ENCODE results near the gene CST7. TPM values are rescaled to one million over a fixed set of nuclear protein-coding genes. Genes with fewer than 3 reads are reported as not detected.

The CST7 gene
- total RNA-seq, 1 donor from 2014 or later: 0.25 TPM

DNA sequence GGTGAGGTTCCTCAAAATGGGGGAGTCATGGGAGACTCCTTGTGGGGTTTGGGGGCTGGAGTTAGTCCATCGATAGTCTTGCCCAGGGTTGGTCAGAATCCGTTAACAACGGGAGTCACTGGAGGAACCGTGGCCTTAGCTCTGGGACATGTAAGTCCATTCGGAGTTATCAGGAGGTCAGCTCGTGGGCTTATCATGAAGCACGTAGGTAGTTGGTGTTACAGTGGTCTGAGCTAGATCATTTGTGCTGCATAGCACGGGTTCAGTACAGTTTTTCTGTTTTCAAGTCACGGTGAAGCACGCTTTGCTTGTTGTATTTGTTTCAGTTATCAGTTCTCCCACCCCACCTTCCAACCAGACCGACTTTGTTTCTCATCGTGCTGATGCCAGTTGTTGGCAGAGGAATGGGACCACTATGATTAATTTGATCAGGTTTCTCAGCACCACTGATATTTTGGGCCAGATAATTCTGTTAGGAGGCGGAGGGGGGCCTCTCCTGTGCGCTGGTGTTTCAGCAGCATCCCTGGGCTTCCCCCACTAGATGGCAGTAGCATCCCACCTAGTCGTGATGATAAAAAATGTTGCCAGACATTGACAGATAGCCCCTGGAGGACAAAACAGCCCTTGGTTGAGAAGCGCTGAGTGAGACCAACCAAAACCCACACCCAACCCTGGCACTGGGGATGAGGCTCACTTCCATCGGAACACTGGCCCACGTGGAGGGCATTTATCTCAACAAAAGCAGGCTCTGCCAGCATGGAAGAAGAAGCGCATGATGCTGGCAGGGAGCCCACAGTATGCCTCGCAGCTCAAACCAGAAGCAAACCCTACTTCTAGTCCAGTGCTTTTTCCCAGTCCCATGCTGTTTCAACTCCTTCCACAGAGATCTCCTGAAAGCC is 45.6 kb downstream of the CST7 start:
- TF ChIP-seq EZH2 (IDR thresholded peaks at IDR 0.05; ENCODE audit: insufficient read depth, low read length): no peak
- TF ChIP-seq, protein P1, sequence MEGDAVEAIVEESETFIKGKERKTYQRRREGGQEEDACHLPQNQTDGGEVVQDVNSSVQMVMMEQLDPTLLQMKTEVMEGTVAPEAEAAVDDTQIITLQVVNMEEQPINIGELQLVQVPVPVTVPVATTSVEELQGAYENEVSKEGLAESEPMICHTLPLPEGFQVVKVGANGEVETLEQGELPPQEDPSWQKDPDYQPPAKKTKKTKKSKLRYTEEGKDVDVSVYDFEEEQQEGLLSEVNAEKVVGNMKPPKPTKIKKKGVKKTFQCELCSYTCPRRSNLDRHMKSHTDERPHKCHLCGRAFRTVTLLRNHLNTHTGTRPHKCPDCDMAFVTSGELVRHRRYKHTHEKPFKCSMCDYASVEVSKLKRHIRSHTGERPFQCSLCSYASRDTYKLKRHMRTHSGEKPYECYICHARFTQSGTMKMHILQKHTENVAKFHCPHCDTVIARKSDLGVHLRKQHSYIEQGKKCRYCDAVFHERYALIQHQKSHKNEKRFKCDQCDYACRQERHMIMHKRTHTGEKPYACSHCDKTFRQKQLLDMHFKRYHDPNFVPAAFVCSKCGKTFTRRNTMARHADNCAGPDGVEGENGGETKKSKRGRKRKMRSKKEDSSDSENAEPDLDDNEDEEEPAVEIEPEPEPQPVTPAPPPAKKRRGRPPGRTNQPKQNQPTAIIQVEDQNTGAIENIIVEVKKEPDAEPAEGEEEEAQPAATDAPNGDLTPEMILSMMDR (IDR thresholded peaks at IDR 0.05; ENCODE audit: insufficient read depth, low read depth, low read length): peak; percentile 97
- no peak overlapping the region for H3K4me3 Mint-ChIP-seq (ENCODE audit: unreplicated experiment)
- peak; percentile 33 for DNase-seq (ENCODE audit: low read depth)

DNA sequence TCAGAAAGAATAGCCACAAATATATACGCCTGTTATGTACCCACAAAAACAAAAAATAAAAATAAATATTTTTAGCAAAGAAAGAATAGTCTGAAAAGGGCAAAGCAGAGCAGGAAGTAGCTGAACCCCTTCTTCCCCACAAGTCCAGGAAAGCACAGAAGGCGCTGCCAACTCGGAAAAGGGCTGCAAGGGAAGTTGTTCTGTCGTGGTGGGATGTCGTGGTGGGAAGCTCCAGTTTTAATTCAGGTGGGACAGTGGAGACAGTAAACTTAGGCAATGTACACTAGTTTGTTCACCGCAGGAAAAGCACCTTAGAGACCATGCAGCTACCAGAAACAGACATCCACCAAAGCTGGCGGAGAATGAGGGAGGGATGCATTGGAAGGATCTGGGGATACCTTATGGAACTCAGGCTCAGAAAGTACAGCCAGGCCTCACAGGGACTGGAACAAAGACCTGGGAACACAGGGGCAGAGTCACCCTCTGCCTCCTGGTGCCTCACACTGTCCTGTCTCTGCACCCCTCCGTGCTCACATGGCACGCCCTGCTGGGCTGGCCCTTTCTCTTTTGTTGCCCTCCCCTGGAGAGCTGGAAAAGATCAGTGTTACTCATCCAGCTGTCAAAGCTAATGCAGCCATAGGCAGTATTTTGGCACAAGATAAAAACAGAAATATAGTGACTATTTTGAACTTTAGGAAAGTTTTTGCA is 46.8 kb downstream of the CST7 start:
- no peak overlapping the region for H3K4me2 ChIP-seq (ENCODE audit: low read length)
- H3K27me3 ChIP-seq (ENCODE audit: insufficient read depth, low read length): peaks cover 15% of the 10 kb centered on the region
- H3K4me1 ChIP-seq (ENCODE audit: insufficient read depth, low read length): peaks cover 14% of the 10 kb centered on the region
- TF ChIP-seq, protein P1 (IDR thresholded peaks at IDR 0.05; ENCODE audit: insufficient read depth, low read depth, low read length): no peak
- no peak overlapping the region for H3K27ac ChIP-seq (ENCODE audit: low read depth, low read length)
- H4K20me1 ChIP-seq (ENCODE audit: insufficient read depth, low read length): peaks cover 9% of the 10 kb centered on the region
- H3K9me3 ChIP-seq (ENCODE audit: insufficient read depth, low read depth, low read length): no peaks in the 10 kb centered on the region
- no peak overlapping the region for H3K9ac ChIP-seq (ENCODE audit: low read length)
- peaks cover 16% of the 10 kb centered on the region for H3K79me2 ChIP-seq (ENCODE audit: insufficient read depth, low read length)
- no peak overlapping the region for H2AFZ ChIP-seq (ENCODE audit: low read depth, low read length)
- DNase-seq (ENCODE audit: low read depth): no peak
- H3K4me1 Mint-ChIP-seq (ENCODE audit: low read depth, unreplicated experiment): peaks cover 15% of the 10 kb centered on the region
- no peak for FAIRE-seq
- peaks cover 3% of the 10 kb centered on the region for H3K9me3 Mint-ChIP-seq (ENCODE audit: unreplicated experiment)
- H3K4me3 Mint-ChIP-seq (ENCODE audit: unreplicated experiment): no peak overlapping the region
- H3K4me3 ChIP-seq (ENCODE audit: insufficient read depth, low read depth, low read length): no peak overlapping the region
- H3K27me3 Mint-ChIP-seq (ENCODE audit: low read depth, unreplicated experiment): peaks cover 36% of the 10 kb centered on the region
- no peak overlapping the region for H3K27ac Mint-ChIP-seq (ENCODE audit: unreplicated experiment)
- H3K36me3 Mint-ChIP-seq (ENCODE audit: low read depth, unreplicated experiment): peaks cover 2% of the 10 kb centered on the region
- H3K36me3 ChIP-seq (ENCODE audit: insufficient read depth, low read length): no peaks in the 10 kb centered on the region

More for the DNA sequence above, 45.6 kb downstream of the CST7 start:
- Histone ChIP-seq H2AFZ (ENCODE audit: low read depth, low read length) (peak overlapping the region; percentile 61), H3K27me3 (ENCODE audit: insufficient read depth, low read length) (peaks cover 14% of the 10 kb centered on the region), H3K9ac (ENCODE audit: low read length) (no peak overlapping the region), H3K36me3 (ENCODE audit: insufficient read depth, low read length) (no peaks in the 10 kb centered on the region), H3K4me2 (ENCODE audit: low read length) (peak overlapping the region; percentile 85), H4K20me1 (ENCODE audit: insufficient read depth, low read length) (peaks cover 15% of the 10 kb centered on the region), H3K79me2 (ENCODE audit: insufficient read depth, low read length) (peaks cover 28% of the 10 kb centered on the region), H3K27ac (ENCODE audit: low read depth, low read length) (no peak overlapping the region), H3K4me1 (ENCODE audit: insufficient read depth, low read length) (peaks cover 11% of the 10 kb centered on the region), H3K4me3 (ENCODE audit: insufficient read depth, low read depth, low read length) (peak overlapping the region; percentile 29), H3K9me3 (ENCODE audit: insufficient read depth, low read depth, low read length) (no peaks in the 10 kb centered on the region)
- Mint-ChIP-seq H3K36me3 (ENCODE audit: low read depth, unreplicated experiment) (peaks cover 2% of the 10 kb centered on the region), H3K9me3 (ENCODE audit: unreplicated experiment) (no peaks in the 10 kb centered on the region), H3K27ac (ENCODE audit: unreplicated experiment) (no peak overlapping the region), H3K27me3 (ENCODE audit: low read depth, unreplicated experiment) (peaks cover 28% of the 10 kb centered on the region), H3K4me1 (ENCODE audit: low read depth, unreplicated experiment) (peaks cover 22% of the 10 kb centered on the region)
- FAIRE-seq: no peak
